NCI-H2107 (cell line): ENCODE data around the gene ETFDH.
"Not testable (repeated sequence)": the region's sequence is repeated elsewhere in the genome, so short reads cannot be mapped to it uniquely, and the experiment has no call there.

ENCODE experiments used
- DNase-seq: peaks from one replicate; lab custom pipeline; 2025; lab: John Stamatoyannopoulos, UW

ETFDH gene

GRCh38 chr4:158671915-158672806, at the start of gene ETFDH:
TSS of gene ETFDH (plus strand) at chr4:158672296. CDS start at chr4:158672457, 161 bp downstream.
- peak; percentile 98 for DNase-seq

GRCh38 chr4:158624889-158625478, 47.1 kb upstream of the ETFDH start:
- peak; percentile 4 for DNase-seq

- no peak for DNase-seq
Measured at GRCh38 chr4:158625544-158625943, 46.6 kb upstream of the ETFDH start.

- DNase-seq = no peak
Measured at GRCh38 chr4:158630893-158631292, 41.2 kb upstream of the ETFDH start.

- no peak for DNase-seq
Measured at GRCh38 chr4:158636619-158637018, 35.5 kb upstream of the ETFDH start.

- no peak for DNase-seq
Measured at GRCh38 chr4:158644356-158644755, 27.7 kb upstream of the ETFDH start.

GRCh38 chr4:158644760-158645159, 27.3 kb upstream of the ETFDH start:
- no peak for DNase-seq

- no peak for DNase-seq
Measured at GRCh38 chr4:158649111-158649680, 22.9 kb upstream of the ETFDH start.

GRCh38 chr4:158652920-158653319, 19.2 kb upstream of the ETFDH start:
- DNase-seq = no peak

- no peak for DNase-seq
Measured at GRCh38 chr4:158656439-158656838, 15.7 kb upstream of the ETFDH start.

- no peak for DNase-seq
Measured at GRCh38 chr4:158657291-158657690, 14.8 kb upstream of the ETFDH start.

- DNase-seq = not testable (repeated sequence)
Measured at GRCh38 chr4:158663255-158663654, 8.8 kb upstream of the ETFDH start.

- not testable (repeated sequence) for DNase-seq
Measured at GRCh38 chr4:158663707-158664625, 8.1 kb upstream of the ETFDH start.

- DNase-seq = no peak
Measured at GRCh38 chr4:158664806-158665205, 7.3 kb upstream of the ETFDH start.

GRCh38 chr4:158666892-158667291, 5.2 kb upstream of the ETFDH start:
- DNase-seq = no peak

- DNase-seq = no peak
Measured at GRCh38 chr4:158667651-158668198, 4.4 kb upstream of the ETFDH start.

- DNase-seq = no peak
Measured at GRCh38 chr4:158669310-158669709, 2.8 kb upstream of the ETFDH start.

GRCh38 chr4:158670975-158671664, 976 bp upstream of the ETFDH start:
- DNase-seq = peak; percentile 17

GRCh38 chr4:158671665-158671914, 506 bp upstream of the ETFDH start, which contains the start of gene C4orf46:
TSS of gene C4orf46 (minus strand) at chr4:158671887. CDS start at chr4:158671801, 86 bp downstream.
- no peak for DNase-seq

- DNase-seq = no peak
Measured at GRCh38 chr4:158673633-158674032, 1.5 kb downstream of the ETFDH start.

GRCh38 chr4:158676076-158676475, 4.0 kb downstream of the ETFDH start:
- no peak for DNase-seq
